Measurements from ENCODE around the gene ETV2.
"Not testable (repeated sequence)": the region's sequence is repeated elsewhere in the genome, so short reads cannot be mapped to it uniquely, and the experiment has no call there.

Gene ETV2

GRCh38 chr19:35628565-35629331 is 12.8 kb upstream of the ETV2 start, which contains the start of gene RBM42:
RBM42 (plus strand) TSS chr19:35629036; CDS start chr19:35629154, 118 bp downstream.
- DNase-seq, result peak; percentile 98

GRCh38 chr19:35629332-35629633 is 12.3 kb upstream of the ETV2 start:
- no peak for DNase-seq

- DNase-seq, result no peak
Observed at GRCh38 chr19:35633727-35634440, 7.7 kb upstream of the ETV2 start.

- no peak for DNase-seq
Observed at GRCh38 chr19:35636651-35637050, 4.9 kb upstream of the ETV2 start.

GRCh38 chr19:35637165-35637564 is 4.4 kb upstream of the ETV2 start:
- no peak for DNase-seq

GRCh38 chr19:35639321-35639639 is 2.3 kb upstream of the ETV2 start:
- DNase-seq, result no peak

- DNase-seq, result no peak
Observed at GRCh38 chr19:35639863-35640262, 1.7 kb upstream of the ETV2 start.

GRCh38 chr19:35642312-35642711 is 767 bp downstream of the ETV2 start:
- DNase-seq, result no peak

- no peak for DNase-seq
Observed at GRCh38 chr19:35642798-35643254, 1.3 kb downstream of the ETV2 start.

GRCh38 chr19:35643255-35644205 is 2.0 kb downstream of the ETV2 start:
- peak; percentile 88 for DNase-seq

- peak; percentile 94 for DNase-seq
Observed at GRCh38 chr19:35644206-35644986, 2.9 kb downstream of the ETV2 start.

- DNase-seq, result peak; percentile 58
Observed at GRCh38 chr19:35644987-35645679, 3.6 kb downstream of the ETV2 start.

GRCh38 chr19:35645680-35646511 is 4.4 kb downstream of the ETV2 start:
- no peak for DNase-seq

GRCh38 chr19:35648017-35648961 is 6.7 kb downstream of the ETV2 start, which contains the start of gene COX6B1:
COX6B1 (plus strand) TSS chr19:35648323; CDS start chr19:35651244, 2,921 bp downstream.
- DNase-seq, result peak; percentile 97

GRCh38 chr19:35650581-35650980 is 9.0 kb downstream of the ETV2 start:
- no peak for DNase-seq

GRCh38 chr19:35654828-35655227 is 13.3 kb downstream of the ETV2 start:
- not testable (repeated sequence) for DNase-seq

- no peak for DNase-seq
Observed at GRCh38 chr19:35655600-35655999, 14.1 kb downstream of the ETV2 start.

- no peak for DNase-seq
Observed at GRCh38 chr19:35656700-35657099, 15.2 kb downstream of the ETV2 start.

- no peak for DNase-seq
Observed at GRCh38 chr19:35657904-35658700, 16.6 kb downstream of the ETV2 start.

All from NCI-H1105 (cell line).